ENCODE measurements around the gene BPIFA1.

Gene BPIFA1

DNA sequence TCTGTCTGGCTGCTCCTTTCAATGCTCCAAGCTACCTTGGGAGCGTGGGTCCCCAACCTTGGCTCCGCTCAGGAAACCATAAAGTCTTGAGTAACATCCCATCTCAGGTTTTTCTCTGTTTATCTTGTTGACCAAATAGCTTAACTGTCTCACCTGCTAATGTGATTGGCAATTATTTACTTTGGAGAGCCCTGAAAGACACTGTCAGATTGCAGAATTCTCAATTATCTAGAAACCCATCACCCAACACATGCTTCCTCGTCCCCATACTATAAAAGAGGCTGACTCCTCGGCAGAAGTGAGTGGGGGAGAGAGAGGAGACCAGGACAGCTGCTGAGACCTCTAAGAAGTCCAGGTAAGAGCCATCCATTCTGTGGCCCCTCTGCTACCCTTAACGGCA lies at the start of gene BPIFA1:
TSS of gene BPIFA1 (plus strand) at position 301 of the 400 bp plus-strand sequence. CDS start 1,716 bp downstream, outside the sequence.
- no peak for DNase-seq (ENCODE audit: low read depth)
- TF ChIP-seq CTCF (IDR thresholded peaks at IDR 0.05; ENCODE audit: insufficient read depth, low read depth, low read length, missing control alignments), result no peak
- H3K4me3 ChIP-seq (ENCODE audit: low read length), result no peak within 1 kb of the TSS

DNA sequence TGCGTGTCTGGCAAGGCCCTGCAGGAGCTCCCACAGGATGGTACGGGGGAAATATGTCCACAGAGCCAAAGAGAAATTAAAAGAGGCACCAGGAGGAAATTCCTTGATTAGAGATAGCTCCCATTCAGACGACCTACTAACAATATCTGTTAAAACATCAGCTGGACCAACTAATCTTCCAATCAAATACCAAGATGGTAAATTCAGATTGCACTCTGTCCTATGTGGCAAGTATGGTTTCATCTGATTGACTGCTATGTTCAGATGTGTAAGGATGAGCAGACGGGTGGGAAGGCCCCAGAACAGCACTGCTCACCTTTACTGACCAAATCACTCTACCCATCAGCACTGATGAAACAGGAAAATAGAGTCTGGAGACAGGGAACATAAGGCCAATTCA lies 48.3 kb upstream of the BPIFA1 start:
- H3K4me3 ChIP-seq (ENCODE audit: low read length), result no peak overlapping the region
- DNase-seq (ENCODE audit: low read depth), result no peak
- no peak for TF ChIP-seq CTCF (IDR thresholded peaks at IDR 0.05; ENCODE audit: insufficient read depth, low read depth, low read length, missing control alignments)

- no peak for DNase-seq (ENCODE audit: low read depth)
- TF ChIP-seq CTCF (IDR thresholded peaks at IDR 0.05; ENCODE audit: insufficient read depth, low read depth, low read length, missing control alignments), result no peak
- no peak overlapping the region for H3K4me3 ChIP-seq (ENCODE audit: low read length)
Observed at GRCh38 chr20:33188421-33188820, 47.4 kb upstream of the BPIFA1 start.

DNA sequence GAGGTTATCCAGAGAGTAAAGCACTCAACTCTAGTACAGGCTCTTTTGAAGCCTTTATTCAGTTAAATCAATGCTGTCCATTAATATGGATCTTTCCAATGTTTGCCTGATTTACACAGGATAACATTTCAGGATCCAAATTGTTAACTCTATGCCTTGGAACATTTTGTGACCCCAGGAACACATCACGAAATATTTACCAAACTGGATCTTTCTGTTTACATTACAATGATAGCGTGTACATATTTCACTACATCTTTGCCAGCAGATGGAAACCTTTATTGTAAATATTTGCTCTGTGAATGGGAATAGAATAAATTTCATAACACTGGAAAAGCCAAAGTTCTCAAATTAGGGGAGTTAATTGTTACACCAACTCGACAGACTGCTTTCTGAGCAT lies 44.3 kb upstream of the BPIFA1 start:
- H3K4me3 ChIP-seq (ENCODE audit: low read length), result no peak overlapping the region
- no peak for TF ChIP-seq CTCF (IDR thresholded peaks at IDR 0.05; ENCODE audit: insufficient read depth, low read depth, low read length, missing control alignments)
- no peak for DNase-seq (ENCODE audit: low read depth)

DNA sequence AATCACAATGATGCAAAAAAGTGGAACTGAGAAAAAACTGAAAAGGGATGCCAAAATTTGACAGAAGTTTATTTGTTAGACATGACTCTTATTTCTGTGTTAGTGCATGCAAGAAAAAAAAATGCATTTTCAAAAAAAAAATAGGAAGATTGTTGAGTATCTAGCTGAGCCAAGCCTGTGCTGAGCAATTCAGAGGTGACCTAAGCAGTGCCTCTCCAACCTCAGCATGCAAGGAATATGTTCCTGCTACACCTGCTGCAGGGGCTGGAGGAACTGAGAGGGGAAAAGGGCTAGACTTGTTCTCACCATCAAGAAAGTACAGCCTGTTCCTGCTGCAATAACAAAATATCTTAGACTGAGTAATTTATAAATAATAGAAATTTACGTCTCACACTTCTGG lies 43.8 kb upstream of the BPIFA1 start:
- no peak overlapping the region for H3K4me3 ChIP-seq (ENCODE audit: low read length)
- no peak for TF ChIP-seq CTCF (IDR thresholded peaks at IDR 0.05; ENCODE audit: insufficient read depth, low read depth, low read length, missing control alignments)
- DNase-seq (ENCODE audit: low read depth), result no peak

GRCh38 chr20:33192912-33193501 lies 42.8 kb upstream of the BPIFA1 start:
- DNase-seq (ENCODE audit: low read depth), result no peak
- no peak overlapping the region for H3K4me3 ChIP-seq (ENCODE audit: low read length)
- no peak for TF ChIP-seq CTCF (IDR thresholded peaks at IDR 0.05; ENCODE audit: insufficient read depth, low read depth, low read length, missing control alignments)

DNA sequence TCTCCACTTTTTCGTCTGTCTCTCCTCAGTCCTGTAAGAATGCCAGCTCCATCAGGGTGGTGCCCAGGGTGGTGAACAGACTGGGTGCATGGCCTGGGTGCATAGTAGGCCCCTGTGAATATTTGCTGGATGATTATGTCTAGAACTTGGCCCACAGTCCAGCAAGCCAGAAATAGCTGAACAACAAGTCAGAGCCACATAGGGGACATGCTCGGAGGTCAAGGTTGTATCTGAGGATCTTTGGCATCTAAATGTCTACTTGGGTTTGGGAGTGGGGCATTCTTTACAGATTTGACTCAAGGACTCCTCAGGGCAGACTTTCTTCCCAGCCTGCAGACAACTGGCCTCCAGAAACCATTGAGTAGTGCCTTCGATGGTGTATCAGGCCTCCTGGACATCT lies 36.8 kb upstream of the BPIFA1 start:
- TF ChIP-seq CTCF (IDR thresholded peaks at IDR 0.05; ENCODE audit: insufficient read depth, low read depth, low read length, missing control alignments), result no peak
- H3K4me3 ChIP-seq (ENCODE audit: low read length), result no peak overlapping the region
- DNase-seq (ENCODE audit: low read depth), result no peak

Measured in epithelial cell of esophagus (primary cell).